ENCODE data around the gene DDX31.

The DDX31 gene

GRCh38 chr9:132647806-132648205 lies 22.0 kb downstream of the DDX31 start:
- Histone ChIP-seq H3K9ac (ENCODE audit: low read length) (no peak overlapping the region), H3K4me1 (ENCODE audit: insufficient read depth, low read length) (no peaks in the 10 kb centered on the region), H3K36me3 (ENCODE audit: insufficient read depth, low read length) (peaks cover 62% of the 10 kb centered on the region), H3K27ac (ENCODE audit: low read depth, low read length) (no peak overlapping the region), H3K27me3 (ENCODE audit: control insufficient read depth in 1 of 2, insufficient read depth in 2 of 2, low read length in 2 of 2) (no peaks in the 10 kb centered on the region), H3K9me3 (ENCODE audit: low read length) (no peaks in the 10 kb centered on the region), H3K4me3 (ENCODE audit: low read depth in 1 of 2, low read length in 2 of 2) (no peak overlapping the region)

DNA sequence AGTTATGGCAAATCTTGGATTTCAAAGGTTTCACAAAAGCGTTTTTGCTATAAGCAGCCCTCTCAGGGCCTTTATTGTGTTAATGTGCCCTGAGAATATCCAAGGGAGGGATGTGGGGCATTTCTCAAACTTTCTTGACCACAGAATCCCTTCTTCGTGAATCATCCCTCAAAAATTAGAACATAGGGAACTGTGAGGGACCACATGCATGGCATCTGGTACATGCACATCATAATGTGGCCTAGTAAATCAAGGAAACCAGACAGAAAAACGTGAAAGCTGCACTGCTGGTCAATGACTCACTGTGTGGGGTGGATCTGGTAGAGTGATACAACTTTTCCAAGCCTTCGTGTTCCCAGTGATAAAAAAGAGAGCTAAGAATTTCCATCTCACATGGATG lies 22.4 kb downstream of the DDX31 start:
- Histone ChIP-seq H3K9ac (ENCODE audit: low read length) (no peak overlapping the region), H3K9me3 (ENCODE audit: low read length) (no peaks in the 10 kb centered on the region), H3K4me3 (ENCODE audit: low read depth in 1 of 2, low read length in 2 of 2) (no peak overlapping the region), H3K4me1 (ENCODE audit: insufficient read depth, low read length) (no peaks in the 10 kb centered on the region), H3K27me3 (ENCODE audit: control insufficient read depth in 1 of 2, insufficient read depth in 2 of 2, low read length in 2 of 2) (no peaks in the 10 kb centered on the region), H3K36me3 (ENCODE audit: insufficient read depth, low read length) (peaks cover 59% of the 10 kb centered on the region), H3K27ac (ENCODE audit: low read depth, low read length) (no peak overlapping the region)

GRCh38 chr9:132646726-132647125 lies 23.1 kb downstream of the DDX31 start:
- Histone ChIP-seq H3K4me1 (ENCODE audit: insufficient read depth, low read length) (no peaks in the 10 kb centered on the region), H3K4me3 (ENCODE audit: low read depth in 1 of 2, low read length in 2 of 2) (no peak overlapping the region), H3K9ac (ENCODE audit: low read length) (no peak overlapping the region), H3K27ac (ENCODE audit: low read depth, low read length) (no peak overlapping the region), H3K27me3 (ENCODE audit: control insufficient read depth in 1 of 2, insufficient read depth in 2 of 2, low read length in 2 of 2) (no peaks in the 10 kb centered on the region), H3K36me3 (ENCODE audit: insufficient read depth, low read length) (peaks cover 62% of the 10 kb centered on the region), H3K9me3 (ENCODE audit: low read length) (no peaks in the 10 kb centered on the region)

DNA sequence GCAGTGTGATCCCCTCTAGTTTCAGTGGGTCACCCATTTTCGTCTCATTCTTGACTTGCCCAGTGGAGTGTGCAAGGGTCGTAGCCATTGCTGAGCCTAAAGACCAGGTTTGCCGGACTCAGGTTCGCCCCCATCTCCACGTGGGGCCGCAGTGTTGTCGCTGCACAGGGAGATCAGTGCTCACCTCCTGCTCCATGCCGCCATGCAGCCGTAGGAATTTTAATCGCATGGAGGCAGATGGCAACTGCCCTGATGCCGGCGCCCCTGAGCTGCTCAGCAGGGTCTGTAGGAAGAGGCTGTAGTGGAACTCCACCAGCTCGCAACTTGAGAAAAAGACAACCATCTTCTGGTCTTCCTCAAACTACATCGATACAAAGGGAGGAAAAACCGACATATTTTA lies 24.1 kb downstream of the DDX31 start:
- no peaks in the 10 kb centered on the region for H3K9me3 ChIP-seq (ENCODE audit: low read length)
- no peak overlapping the region for H3K9ac ChIP-seq (ENCODE audit: low read length)
- peaks cover 72% of the 10 kb centered on the region for H3K36me3 ChIP-seq (ENCODE audit: insufficient read depth, low read length)
- no peak overlapping the region for H3K4me3 ChIP-seq (ENCODE audit: low read depth in 1 of 2, low read length in 2 of 2)
- no peaks in the 10 kb centered on the region for H3K4me1 ChIP-seq (ENCODE audit: insufficient read depth, low read length)
- H3K27me3 ChIP-seq (ENCODE audit: control insufficient read depth in 1 of 2, insufficient read depth in 2 of 2, low read length in 2 of 2): no peaks in the 10 kb centered on the region
- no peak overlapping the region for H3K27ac ChIP-seq (ENCODE audit: low read depth, low read length)

DNA sequence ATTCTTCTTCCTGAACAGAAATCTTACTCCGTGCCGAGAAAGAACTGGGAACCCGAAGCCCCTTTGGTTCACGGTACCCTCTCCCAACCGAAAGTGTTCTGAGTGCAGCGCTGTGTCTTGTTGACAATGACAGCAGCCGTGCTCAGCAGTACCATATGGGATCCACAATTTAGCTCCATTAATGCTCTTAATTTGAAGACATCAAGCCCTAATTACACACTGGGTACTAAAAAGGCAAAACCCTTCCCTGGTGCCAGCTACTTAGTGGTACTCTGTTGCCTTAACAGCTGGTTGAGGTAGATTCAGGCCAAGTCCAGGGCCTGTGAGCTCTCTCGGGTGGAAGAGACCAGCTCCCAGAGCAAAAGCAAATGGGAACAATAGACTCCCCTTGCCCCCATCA lies 24.5 kb downstream of the DDX31 start:
- no peaks in the 10 kb centered on the region for H3K9me3 ChIP-seq (ENCODE audit: low read length)
- no peak overlapping the region for H3K27ac ChIP-seq (ENCODE audit: low read depth, low read length)
- peaks cover 74% of the 10 kb centered on the region for H3K36me3 ChIP-seq (ENCODE audit: insufficient read depth, low read length)
- H3K9ac ChIP-seq (ENCODE audit: low read length): no peak overlapping the region
- no peaks in the 10 kb centered on the region for H3K27me3 ChIP-seq (ENCODE audit: control insufficient read depth in 1 of 2, insufficient read depth in 2 of 2, low read length in 2 of 2)
- H3K4me3 ChIP-seq (ENCODE audit: low read depth in 1 of 2, low read length in 2 of 2): no peak overlapping the region
- no peaks in the 10 kb centered on the region for H3K4me1 ChIP-seq (ENCODE audit: insufficient read depth, low read length)

DNA sequence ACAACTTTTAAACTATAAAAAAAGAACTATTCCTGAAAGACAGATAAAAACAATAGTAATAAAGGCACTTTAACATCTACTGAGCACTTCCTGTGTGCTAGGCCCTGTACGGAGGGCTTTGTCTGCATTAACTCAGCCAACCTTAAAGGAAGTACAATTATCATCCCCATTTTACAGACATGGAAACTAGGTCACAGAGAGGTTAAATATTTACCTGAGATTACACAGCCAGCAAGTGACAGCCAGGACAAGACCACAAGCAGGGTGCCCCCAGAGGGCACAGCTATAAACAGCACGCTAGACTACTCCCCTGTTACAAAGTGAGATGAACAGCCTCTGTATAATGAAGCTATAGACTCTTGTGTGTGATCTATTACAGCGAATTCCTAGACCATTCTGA lies 25.5 kb downstream of the DDX31 start:
- Histone ChIP-seq H3K9ac (ENCODE audit: low read length) (no peak overlapping the region), H3K27ac (ENCODE audit: low read depth, low read length) (no peak overlapping the region), H3K4me3 (ENCODE audit: low read depth in 1 of 2, low read length in 2 of 2) (no peak overlapping the region), H3K36me3 (ENCODE audit: insufficient read depth, low read length) (peaks cover 77% of the 10 kb centered on the region), H3K9me3 (ENCODE audit: low read length) (no peaks in the 10 kb centered on the region), H3K4me1 (ENCODE audit: insufficient read depth, low read length) (no peaks in the 10 kb centered on the region), H3K27me3 (ENCODE audit: control insufficient read depth in 1 of 2, insufficient read depth in 2 of 2, low read length in 2 of 2) (no peaks in the 10 kb centered on the region)

- Histone ChIP-seq H3K36me3 (ENCODE audit: insufficient read depth, low read length) (peaks cover 82% of the 10 kb centered on the region), H3K9ac (ENCODE audit: low read length) (no peak overlapping the region), H3K4me3 (ENCODE audit: low read depth in 1 of 2, low read length in 2 of 2) (no peak overlapping the region), H3K9me3 (ENCODE audit: low read length) (no peaks in the 10 kb centered on the region), H3K27ac (ENCODE audit: low read depth, low read length) (no peak overlapping the region), H3K4me1 (ENCODE audit: insufficient read depth, low read length) (no peaks in the 10 kb centered on the region), H3K27me3 (ENCODE audit: control insufficient read depth in 1 of 2, insufficient read depth in 2 of 2, low read length in 2 of 2) (no peaks in the 10 kb centered on the region)
These were observed 28.6 kb downstream of the DDX31 start for GRCh38 chr9:132641216-132641615.

GRCh38 chr9:132639322-132639721 lies 30.5 kb downstream of the DDX31 start:
- peaks cover 70% of the 10 kb centered on the region for H3K36me3 ChIP-seq (ENCODE audit: insufficient read depth, low read length)
- H3K27ac ChIP-seq (ENCODE audit: low read depth, low read length): no peak overlapping the region
- H3K27me3 ChIP-seq (ENCODE audit: control insufficient read depth in 1 of 2, insufficient read depth in 2 of 2, low read length in 2 of 2): no peaks in the 10 kb centered on the region
- no peaks in the 10 kb centered on the region for H3K9me3 ChIP-seq (ENCODE audit: low read length)
- no peak overlapping the region for H3K9ac ChIP-seq (ENCODE audit: low read length)
- H3K4me1 ChIP-seq (ENCODE audit: insufficient read depth, low read length): no peaks in the 10 kb centered on the region
- H3K4me3 ChIP-seq (ENCODE audit: low read depth in 1 of 2, low read length in 2 of 2): no peak overlapping the region

DNA sequence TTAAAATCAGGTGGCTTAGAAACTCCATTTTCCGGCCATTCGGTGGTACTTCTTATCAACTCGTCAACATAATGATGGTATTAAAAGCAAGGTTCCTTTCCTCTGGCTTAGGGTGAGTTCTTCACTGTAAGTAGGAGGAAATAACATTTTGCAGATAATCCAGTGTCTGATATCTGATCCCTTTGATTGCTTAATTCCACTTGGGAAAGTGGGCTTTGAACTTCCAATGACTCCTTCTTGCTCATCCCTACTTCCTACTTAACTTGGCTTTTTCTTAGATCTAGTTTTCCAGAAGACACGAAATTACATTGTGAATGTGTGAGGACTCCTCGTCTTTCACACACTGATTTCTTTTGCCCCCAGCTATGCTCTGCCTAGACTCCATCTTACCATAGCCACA lies 31.5 kb downstream of the DDX31 start:
- Histone ChIP-seq H3K36me3 (ENCODE audit: insufficient read depth, low read length) (peaks cover 62% of the 10 kb centered on the region), H3K9me3 (ENCODE audit: low read length) (no peaks in the 10 kb centered on the region), H3K27me3 (ENCODE audit: control insufficient read depth in 1 of 2, insufficient read depth in 2 of 2, low read length in 2 of 2) (no peaks in the 10 kb centered on the region), H3K27ac (ENCODE audit: low read depth, low read length) (no peak overlapping the region), H3K4me3 (ENCODE audit: low read depth in 1 of 2, low read length in 2 of 2) (no peak overlapping the region), H3K9ac (ENCODE audit: low read length) (no peak overlapping the region), H3K4me1 (ENCODE audit: insufficient read depth, low read length) (no peaks in the 10 kb centered on the region)

DNA sequence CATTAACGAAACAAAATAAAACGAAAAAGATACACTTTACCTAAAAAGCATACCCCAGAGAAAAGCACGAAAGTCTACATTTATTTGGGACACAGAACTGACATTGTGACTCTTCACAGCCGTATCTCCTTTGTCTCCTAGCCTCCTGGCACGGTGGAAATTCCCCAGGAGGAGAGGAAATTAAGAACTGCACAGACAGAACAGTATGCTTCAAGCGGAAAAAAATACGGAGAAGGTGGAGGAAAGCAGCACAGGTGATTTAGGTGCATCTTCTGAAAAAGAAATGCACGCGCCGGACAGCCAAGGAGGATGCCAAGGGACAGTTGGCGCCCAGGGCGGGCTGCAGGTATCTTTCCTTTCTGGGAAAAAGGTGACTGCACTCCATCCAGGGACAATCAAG lies 32.0 kb downstream of the DDX31 start:
- H3K4me3 ChIP-seq (ENCODE audit: low read depth in 1 of 2, low read length in 2 of 2): no peak overlapping the region
- no peak overlapping the region for H3K27ac ChIP-seq (ENCODE audit: low read depth, low read length)
- no peaks in the 10 kb centered on the region for H3K9me3 ChIP-seq (ENCODE audit: low read length)
- no peak overlapping the region for H3K9ac ChIP-seq (ENCODE audit: low read length)
- no peaks in the 10 kb centered on the region for H3K27me3 ChIP-seq (ENCODE audit: control insufficient read depth in 1 of 2, insufficient read depth in 2 of 2, low read length in 2 of 2)
- H3K4me1 ChIP-seq (ENCODE audit: insufficient read depth, low read length): no peaks in the 10 kb centered on the region
- peaks cover 59% of the 10 kb centered on the region for H3K36me3 ChIP-seq (ENCODE audit: insufficient read depth, low read length)

DNA sequence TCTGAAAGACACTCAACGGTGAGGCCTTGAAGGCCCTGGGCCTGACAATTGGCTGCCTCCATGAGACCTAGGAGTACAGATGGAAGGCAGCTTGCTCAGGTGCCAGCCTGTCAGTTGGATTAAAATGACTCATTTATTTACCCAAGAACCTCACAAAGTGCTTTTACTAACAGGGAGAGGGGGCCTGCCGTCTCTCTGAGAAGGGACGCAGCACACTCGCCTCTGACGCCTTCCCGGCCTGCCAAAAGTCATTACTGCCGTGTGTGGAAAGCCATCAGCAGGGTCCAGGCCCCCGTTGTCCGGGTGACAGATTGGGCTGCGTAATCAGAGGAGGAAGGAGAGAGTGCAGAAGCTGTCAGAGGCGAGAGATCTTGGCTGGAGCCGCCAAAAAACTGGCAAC lies 32.4 kb downstream of the DDX31 start:
- peaks cover 59% of the 10 kb centered on the region for H3K36me3 ChIP-seq (ENCODE audit: insufficient read depth, low read length)
- H3K4me3 ChIP-seq (ENCODE audit: low read depth in 1 of 2, low read length in 2 of 2): no peak overlapping the region
- H3K27ac ChIP-seq (ENCODE audit: low read depth, low read length): no peak overlapping the region
- no peak overlapping the region for H3K9ac ChIP-seq (ENCODE audit: low read length)
- no peaks in the 10 kb centered on the region for H3K27me3 ChIP-seq (ENCODE audit: control insufficient read depth in 1 of 2, insufficient read depth in 2 of 2, low read length in 2 of 2)
- no peaks in the 10 kb centered on the region for H3K9me3 ChIP-seq (ENCODE audit: low read length)
- H3K4me1 ChIP-seq (ENCODE audit: insufficient read depth, low read length): no peaks in the 10 kb centered on the region

DNA sequence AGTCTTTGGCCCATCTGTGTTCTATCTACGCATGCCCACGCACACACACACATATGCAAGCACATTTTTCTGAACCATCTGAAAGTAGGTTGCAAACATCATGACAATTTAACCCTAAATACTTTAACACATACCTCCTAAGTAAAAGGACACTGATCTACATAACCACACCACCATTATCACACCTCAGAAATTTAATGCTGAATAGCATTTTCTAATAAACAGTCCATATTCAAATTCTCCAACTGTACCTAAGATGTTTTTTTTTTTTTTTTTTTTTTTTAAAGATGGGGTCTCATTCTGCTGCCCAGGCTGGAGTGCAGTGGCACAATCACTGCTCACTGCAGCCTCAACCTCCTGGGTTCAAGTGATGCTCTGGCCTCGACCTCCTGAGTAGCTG lies 35.5 kb downstream of the DDX31 start:
- H3K4me1 ChIP-seq (ENCODE audit: insufficient read depth, low read length): no peaks in the 10 kb centered on the region
- no peak overlapping the region for H3K27ac ChIP-seq (ENCODE audit: low read depth, low read length)
- H3K4me3 ChIP-seq (ENCODE audit: low read depth in 1 of 2, low read length in 2 of 2): no peak overlapping the region
- H3K9me3 ChIP-seq (ENCODE audit: low read length): no peaks in the 10 kb centered on the region
- H3K9ac ChIP-seq (ENCODE audit: low read length): no peak overlapping the region
- peaks cover 56% of the 10 kb centered on the region for H3K36me3 ChIP-seq (ENCODE audit: insufficient read depth, low read length)
- H3K27me3 ChIP-seq (ENCODE audit: control insufficient read depth in 1 of 2, insufficient read depth in 2 of 2, low read length in 2 of 2): no peaks in the 10 kb centered on the region
